Measurements from ENCODE around the gene TMEM117. TPM values are rescaled to one million over a fixed set of nuclear protein-coding genes. Genes with fewer than 3 reads are reported as not detected.
"Not testable (repeated sequence)": the region's sequence is repeated elsewhere in the genome, so short reads cannot be mapped to it uniquely, and the experiment has no call there.

The TMEM117 gene
- total and polyA plus RNA-seq, 8 donors, result 1.9 to 52.5 (median 8.0) TPM

- Histone ChIP-seq H3K9me3 (no peaks in the 10 kb centered on the region), H3K4me3 (no peak overlapping the region), H3K27ac (no peak overlapping the region), H3K4me1 (peaks cover 0 to under 1% (median 0%) of the 10 kb centered on the region in 4 donors), H3K36me3 (no peaks in the 10 kb centered on the region), H3K27me3 (no peaks in the 10 kb centered on the region)
- TF ChIP-seq POLR2AphosphoS5 (IDR thresholded peaks at IDR 0.05), result no peak
- TF ChIP-seq, protein P1, sequence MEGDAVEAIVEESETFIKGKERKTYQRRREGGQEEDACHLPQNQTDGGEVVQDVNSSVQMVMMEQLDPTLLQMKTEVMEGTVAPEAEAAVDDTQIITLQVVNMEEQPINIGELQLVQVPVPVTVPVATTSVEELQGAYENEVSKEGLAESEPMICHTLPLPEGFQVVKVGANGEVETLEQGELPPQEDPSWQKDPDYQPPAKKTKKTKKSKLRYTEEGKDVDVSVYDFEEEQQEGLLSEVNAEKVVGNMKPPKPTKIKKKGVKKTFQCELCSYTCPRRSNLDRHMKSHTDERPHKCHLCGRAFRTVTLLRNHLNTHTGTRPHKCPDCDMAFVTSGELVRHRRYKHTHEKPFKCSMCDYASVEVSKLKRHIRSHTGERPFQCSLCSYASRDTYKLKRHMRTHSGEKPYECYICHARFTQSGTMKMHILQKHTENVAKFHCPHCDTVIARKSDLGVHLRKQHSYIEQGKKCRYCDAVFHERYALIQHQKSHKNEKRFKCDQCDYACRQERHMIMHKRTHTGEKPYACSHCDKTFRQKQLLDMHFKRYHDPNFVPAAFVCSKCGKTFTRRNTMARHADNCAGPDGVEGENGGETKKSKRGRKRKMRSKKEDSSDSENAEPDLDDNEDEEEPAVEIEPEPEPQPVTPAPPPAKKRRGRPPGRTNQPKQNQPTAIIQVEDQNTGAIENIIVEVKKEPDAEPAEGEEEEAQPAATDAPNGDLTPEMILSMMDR (IDR thresholded peaks at IDR 0.05), result no peak
- TF ChIP-seq EP300 (IDR thresholded peaks at IDR 0.05), result no peak
- no peak for TF ChIP-seq POLR2A (IDR thresholded peaks at IDR 0.05)
- intact Hi-C loops (cut with DNase I; ENCODE audit: low total_unique reads), result no loop called here
- WGBS, 5 donors, result 88 to 96% (median 95%) methylated on average over 1 of the region's 1 CpG
- no peak for DNase-seq
Measured at GRCh38 chr12:44020555-44020954, 184.7 kb downstream of the TMEM117 start.

DNA sequence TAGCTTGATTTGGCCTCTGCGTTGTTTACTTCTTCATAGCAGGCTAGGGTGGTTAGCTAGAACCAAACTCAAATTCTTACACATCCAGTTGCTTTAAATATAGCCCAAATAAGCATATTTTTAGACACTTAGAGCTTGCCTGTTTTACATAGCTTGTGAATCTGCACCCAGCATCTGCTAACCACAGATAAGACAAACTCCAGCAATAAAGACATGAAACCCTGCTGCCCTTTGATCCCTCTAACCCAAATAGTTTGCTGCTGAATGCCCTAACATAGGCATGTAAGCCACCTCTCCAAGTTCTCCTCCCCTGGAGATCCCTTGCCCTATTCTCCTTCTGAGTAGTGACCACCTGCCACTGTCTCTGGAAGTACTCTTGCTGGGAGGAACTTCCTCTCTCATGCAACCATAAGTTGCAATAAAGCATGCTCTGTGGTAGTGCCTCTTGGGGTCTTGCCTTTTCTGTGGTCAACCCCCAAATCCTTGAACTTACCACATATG lies 185.6 kb downstream of the TMEM117 start:
- H3K4me1 ChIP-seq, result no peaks in the 10 kb centered on the region
- no peak overlapping the region for H3K4me3 ChIP-seq
- H3K27me3 ChIP-seq, result no peaks in the 10 kb centered on the region
- no peak for DNase-seq
- intact Hi-C loops (cut with DNase I; ENCODE audit: low total_unique reads), result no loop called here
- WGBS, 5 donors, result 86 to 96% (median 93%) methylated on average over 1 of the region's 1 CpG
- H3K9me3 ChIP-seq, result no peaks in the 10 kb centered on the region
- no peaks in the 10 kb centered on the region for H3K36me3 ChIP-seq
- TF ChIP-seq POLR2AphosphoS5 (IDR thresholded peaks at IDR 0.05) (no peak), POLR2A (IDR thresholded peaks at IDR 0.05) (no peak), EP300 (IDR thresholded peaks at IDR 0.05) (no peak)
- TF ChIP-seq, protein P1 (IDR thresholded peaks at IDR 0.05), result no peak
- no peak overlapping the region for H3K27ac ChIP-seq

GRCh38 chr12:44025499-44025898 lies 189.6 kb downstream of the TMEM117 start:
- Histone ChIP-seq H3K36me3 (peaks cover 0 to 10% (median 0%) of the 10 kb centered on the region in 4 donors), H3K4me1 (no peaks in the 10 kb centered on the region), H3K27ac (no peak overlapping the region), H3K4me3 (no peak overlapping the region), H3K27me3 (no peaks in the 10 kb centered on the region), H3K9me3 (peaks cover 0 to 1% (median 0%) of the 10 kb centered on the region in 4 donors)
- TF ChIP-seq POLR2AphosphoS5 (IDR thresholded peaks at IDR 0.05) (no peak), EP300 (IDR thresholded peaks at IDR 0.05) (no peak), POLR2A (IDR thresholded peaks at IDR 0.05) (no peak)
- TF ChIP-seq, protein P1 (IDR thresholded peaks at IDR 0.05), result no peak
- WGBS, 5 donors, result 81 to 91% (median 84%) methylated on average over 3 of the region's 3 CpGs
- intact Hi-C loops (cut with DNase I; ENCODE audit: low total_unique reads), result no loop called here
- DNase-seq, result no peak

DNA sequence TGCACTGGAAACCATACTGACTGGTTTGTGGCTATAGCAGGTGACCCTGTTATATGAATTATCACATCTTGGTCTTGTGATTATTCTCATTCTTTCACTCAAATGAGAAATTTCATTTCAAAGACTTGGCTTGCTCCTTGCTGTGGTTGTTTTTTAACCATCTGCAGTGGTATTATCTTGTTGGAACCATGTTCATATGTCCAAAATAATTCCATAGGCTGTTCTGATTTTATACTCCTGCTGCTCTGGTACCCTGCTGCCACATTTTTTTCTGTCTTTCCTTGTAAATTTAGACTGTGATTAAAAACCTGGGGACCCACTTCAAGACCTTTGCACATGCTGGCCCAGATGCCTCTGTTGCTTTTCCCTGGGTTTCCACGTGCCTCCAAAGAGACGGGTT lies 190.2 kb downstream of the TMEM117 start:
- WGBS, 5 donors, result 91 to 96% (median 94%) methylated on average over 2 of the region's 2 CpGs
- TF ChIP-seq POLR2AphosphoS5 (IDR thresholded peaks at IDR 0.05) (no peak), EP300 (IDR thresholded peaks at IDR 0.05) (no peak), POLR2A (IDR thresholded peaks at IDR 0.05) (no peak)
- TF ChIP-seq, protein P1 (IDR thresholded peaks at IDR 0.05), result no peak

GRCh38 chr12:44026926-44027325 lies 191.0 kb downstream of the TMEM117 start:
- H3K9me3 ChIP-seq, result peaks cover 0 to 14% (median 7%) of the 10 kb centered on the region in 4 donors
- intact Hi-C loops (cut with DNase I; ENCODE audit: low total_unique reads); H3K4me3 ChIP-seq; H3K27me3 ChIP-seq; H3K4me1 ChIP-seq; H3K27ac ChIP-seq; DNase-seq: not testable (repeated sequence)
- peaks cover 0 to 16% (median 0%) of the 10 kb centered on the region in 4 donors for H3K36me3 ChIP-seq
- 74 to 98% (median 95%) methylated on average over 2 of the region's 2 CpGs for WGBS, 5 donors

More for the DNA sequence above, 190.2 kb downstream of the TMEM117 start:
- Histone ChIP-seq H3K4me3 (no peak overlapping the region), H3K27ac (no peak overlapping the region), H3K36me3 (peaks cover 0 to 10% (median 0%) of the 10 kb centered on the region in 4 donors), H3K4me1 (no peaks in the 10 kb centered on the region), H3K9me3 (peaks cover 0 to 6% (median 2%) of the 10 kb centered on the region in 4 donors), H3K27me3 (no peaks in the 10 kb centered on the region)
- intact Hi-C loops (cut with DNase I; ENCODE audit: low total_unique reads), result no loop called here
- DNase-seq, result no peak

All from stomach (tissue), 9 donors.